NCI-H1092 treated with DMSO at 0.1 percent for 48 hours (cell line): ENCODE results near the gene ADAM10.
"Not testable (repeated sequence)": the region's sequence is repeated elsewhere in the genome, so short reads cannot be mapped to it uniquely, and the experiment has no call there.

ENCODE experiments used
- DNase-seq: peaks from one replicate; lab custom pipeline; 2025; lab: John Stamatoyannopoulos, UW

Gene ADAM10

DNA sequence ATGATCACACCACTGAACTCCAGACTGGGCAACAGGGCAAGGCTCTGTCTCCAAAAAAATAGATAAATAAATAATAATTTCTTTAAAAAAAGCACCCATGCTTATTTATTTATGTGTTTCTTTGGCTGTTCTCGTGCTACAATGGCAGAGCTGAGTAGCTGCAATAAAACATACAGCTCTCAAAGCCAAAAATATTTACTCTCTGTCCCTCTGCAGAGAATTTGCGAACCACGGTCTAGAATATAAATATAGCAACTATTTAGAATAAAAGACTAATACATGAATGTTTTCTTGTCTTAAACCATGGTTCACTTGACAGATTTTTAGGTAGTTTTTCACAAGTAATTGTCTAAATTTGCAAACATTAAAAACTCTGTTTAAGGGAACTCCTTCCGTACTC is 72.7 kb downstream of the ADAM10 start:
- DNase-seq, result no peak

DNA sequence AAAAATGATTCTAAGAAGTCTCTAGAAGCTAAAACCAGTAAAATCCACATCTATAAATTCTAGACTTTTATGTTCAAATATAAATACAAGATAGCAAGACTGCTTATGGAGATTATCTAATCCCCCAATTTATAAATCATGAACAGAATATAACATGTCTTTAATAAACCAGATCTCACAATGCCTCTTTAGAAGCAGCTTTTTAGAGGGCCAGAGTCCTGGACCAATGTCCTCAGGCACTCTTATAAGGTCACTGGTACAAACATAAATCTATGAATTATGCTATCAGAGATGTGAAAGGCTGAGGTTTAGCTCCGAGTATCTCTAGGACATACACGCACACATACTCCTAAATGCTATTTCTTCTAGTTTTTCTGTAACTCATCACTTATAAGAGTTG is 78.3 kb downstream of the ADAM10 start:
- no peak for DNase-seq

DNA sequence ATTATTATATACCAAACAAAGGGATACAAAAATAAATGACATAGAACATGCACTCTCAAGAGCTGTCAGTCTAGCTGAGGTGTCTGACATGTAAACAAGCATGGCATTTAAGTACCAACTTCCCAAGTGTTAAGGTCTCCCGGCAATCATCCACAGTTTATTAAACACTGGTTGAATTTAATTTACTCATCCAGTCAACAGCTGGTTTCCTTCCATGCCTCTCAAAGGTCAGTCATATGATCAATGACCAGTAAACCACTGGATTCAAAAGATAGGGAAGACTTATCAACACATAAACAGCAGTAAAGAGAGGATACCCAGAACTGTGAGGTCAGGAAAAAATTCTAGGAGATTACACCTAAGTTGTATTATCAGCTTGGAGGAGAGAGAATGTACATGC is 80.4 kb downstream of the ADAM10 start:
- DNase-seq, result no peak

DNA sequence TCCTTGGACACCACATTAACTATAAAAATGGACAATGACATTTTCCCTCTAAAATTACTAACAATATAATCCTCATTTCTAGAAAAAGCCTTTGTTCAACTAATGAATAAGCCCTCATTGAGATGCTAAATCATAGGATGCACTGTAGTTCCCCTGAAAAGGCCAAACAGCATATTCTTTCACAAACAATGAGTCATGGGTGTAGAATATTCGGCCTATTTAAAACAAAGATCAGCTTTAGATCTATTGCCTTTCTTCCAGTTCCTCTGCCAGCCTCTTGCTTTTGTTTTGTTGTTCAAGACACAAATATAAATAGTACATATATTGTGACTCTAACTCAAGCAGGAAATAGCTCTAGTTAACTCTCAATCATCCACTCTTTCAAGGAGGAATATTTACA is 82.5 kb downstream of the ADAM10 start:
- no peak for DNase-seq

DNA sequence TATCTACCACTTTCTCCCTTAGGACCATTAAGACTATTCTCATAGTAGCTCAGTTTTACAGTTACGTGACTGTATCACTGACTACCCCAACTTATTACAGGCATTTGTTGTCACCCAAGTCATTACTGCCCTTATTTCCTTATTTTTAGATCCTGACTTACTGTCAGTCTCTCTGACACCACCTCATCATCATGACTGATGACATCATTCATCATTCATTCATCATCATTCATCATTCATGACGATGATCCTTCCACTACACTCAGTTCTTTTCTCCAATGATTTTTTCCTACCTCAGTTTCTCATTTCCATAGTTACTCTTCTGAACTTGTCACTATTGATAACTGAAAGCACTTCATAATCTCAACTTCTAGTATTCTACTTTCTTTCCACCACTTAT is 83.8 kb downstream of the ADAM10 start:
- DNase-seq, result no peak

DNA sequence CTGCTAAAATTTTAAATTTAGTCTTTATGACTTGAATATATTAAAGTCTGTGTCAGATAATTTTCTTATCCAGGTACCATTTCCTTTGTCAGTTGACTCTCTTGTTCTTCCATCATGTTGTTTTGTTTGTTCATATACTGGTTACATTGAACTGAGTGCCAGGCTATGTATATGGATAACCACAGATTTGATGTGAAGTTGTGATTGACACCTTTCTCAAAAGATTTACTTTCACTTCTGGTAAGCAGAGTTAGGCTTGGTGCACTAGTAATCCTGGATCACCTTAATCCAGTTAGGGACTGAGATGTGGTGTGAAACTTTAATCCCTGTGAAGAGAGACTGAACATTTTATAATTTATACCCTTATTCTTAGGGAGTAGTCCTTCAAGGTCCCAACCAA is 99.4 kb downstream of the ADAM10 start:
- DNase-seq, result no peak

DNA sequence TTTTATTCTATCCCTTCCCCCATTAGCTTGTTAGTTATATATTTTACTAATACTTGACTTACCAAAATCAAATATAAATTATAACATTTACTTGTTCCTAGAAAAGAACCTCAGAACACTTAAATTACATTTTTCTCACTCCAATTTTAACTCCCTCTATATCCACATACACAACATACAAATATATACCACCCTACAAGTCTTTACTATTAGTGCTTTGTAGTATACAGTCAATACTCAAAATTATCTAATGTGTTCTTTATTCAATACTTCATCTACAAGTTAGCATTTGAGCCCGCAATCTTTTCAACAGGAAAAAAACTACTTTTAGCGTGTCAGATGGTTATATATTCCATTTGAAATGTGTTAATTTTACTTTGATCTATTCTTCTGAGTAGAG is 100.3 kb downstream of the ADAM10 start:
- DNase-seq, result no peak

- DNase-seq, result no peak
Measured at GRCh38 chr15:58643996-58644395, 105.5 kb downstream of the ADAM10 start.

GRCh38 chr15:58641660-58642059 is 107.8 kb downstream of the ADAM10 start:
- DNase-seq, result no peak

DNA sequence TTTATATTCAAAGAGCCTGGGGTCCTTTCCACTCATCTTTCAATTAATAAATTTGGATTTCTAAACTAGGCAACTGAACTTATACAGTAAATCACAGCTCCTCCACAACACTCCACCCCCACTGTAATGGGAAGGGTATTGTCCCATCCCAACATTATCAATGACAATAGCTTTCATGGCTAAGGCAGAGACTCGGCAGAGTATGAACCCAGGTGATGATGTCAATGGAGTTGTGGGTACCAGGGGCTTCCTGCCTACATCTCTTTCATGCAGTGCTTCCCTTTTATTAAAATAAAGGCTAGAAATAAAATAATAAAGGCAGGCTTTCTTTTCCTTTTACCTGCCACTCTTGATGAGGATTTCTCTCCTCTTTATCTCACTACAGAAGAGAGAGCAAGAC is 109.5 kb downstream of the ADAM10 start:
- DNase-seq, result no peak

- DNase-seq, result no peak
Measured at GRCh38 chr15:58639002-58639756, 110.3 kb downstream of the ADAM10 start.

- no peak for DNase-seq
Measured at GRCh38 chr15:58632789-58633188, 116.7 kb downstream of the ADAM10 start.

DNA sequence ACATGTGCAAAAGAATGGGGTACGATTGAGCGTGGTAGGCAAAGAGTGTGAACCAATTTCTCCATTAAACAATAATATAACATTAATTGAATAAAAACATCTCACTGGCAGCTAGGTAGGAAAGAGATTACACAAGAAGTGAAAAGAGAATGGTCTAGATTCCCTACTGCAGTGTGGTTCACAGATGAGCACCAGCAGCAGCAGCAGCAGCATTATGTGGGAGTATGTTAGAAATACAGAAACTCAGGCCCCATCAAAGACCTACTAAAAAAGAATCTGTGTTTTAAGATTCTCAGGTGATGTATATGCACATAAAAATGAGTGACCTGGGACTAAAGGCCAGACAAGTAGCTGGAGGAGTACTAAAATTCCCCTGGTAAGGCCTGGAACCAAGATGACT is 118.2 kb downstream of the ADAM10 start:
- no peak for DNase-seq

GRCh38 chr15:58629625-58630024 is 119.9 kb downstream of the ADAM10 start:
- no peak for DNase-seq

GRCh38 chr15:58628206-58628947 is 121.1 kb downstream of the ADAM10 start:
- no peak for DNase-seq

GRCh38 chr15:58627701-58628100 is 121.8 kb downstream of the ADAM10 start:
- DNase-seq, result no peak

- no peak for DNase-seq
Measured at GRCh38 chr15:58627046-58627445, 122.5 kb downstream of the ADAM10 start.

DNA sequence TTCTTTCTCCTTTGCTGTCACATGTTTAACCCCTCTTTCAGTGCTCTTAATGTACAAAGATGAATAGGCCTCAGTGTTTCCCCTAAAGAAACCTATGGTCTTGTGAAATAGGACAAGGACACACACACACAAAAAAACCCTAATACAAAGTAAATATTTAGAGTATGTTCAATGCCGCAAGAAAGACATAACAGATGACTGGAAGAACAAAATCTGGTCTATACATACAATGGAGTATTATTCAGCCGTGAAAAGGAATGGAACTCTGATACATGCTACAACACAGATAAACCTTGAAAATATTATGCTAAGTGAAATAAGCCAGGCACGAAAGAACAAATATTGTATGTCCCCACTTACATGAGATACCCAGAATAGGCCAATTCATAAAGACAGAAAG is 123.1 kb downstream of the ADAM10 start:
- DNase-seq, result no peak

- DNase-seq, result no peak
Measured at GRCh38 chr15:58622877-58623276, 126.6 kb downstream of the ADAM10 start.

DNA sequence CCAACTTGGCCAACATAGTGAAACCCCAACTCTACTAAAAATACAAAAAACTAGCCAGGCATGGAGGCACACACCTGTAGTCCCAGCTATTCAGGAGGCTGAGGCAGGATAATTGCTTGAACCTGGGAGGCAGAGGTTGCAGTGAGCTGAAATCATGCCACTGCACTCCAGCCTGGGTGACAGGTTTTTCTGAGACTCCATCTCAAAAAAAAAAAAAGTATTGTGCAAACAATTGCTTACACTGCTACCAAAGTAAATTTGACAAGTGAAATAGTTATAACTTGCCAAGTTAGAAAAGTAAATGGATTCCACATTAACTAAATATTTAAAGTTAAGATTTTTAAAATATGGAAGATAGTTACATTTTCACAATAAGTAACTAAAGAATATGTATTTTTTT is 129.2 kb downstream of the ADAM10 start:
- DNase-seq, result not testable (repeated sequence)

- DNase-seq, result no peak
Measured at GRCh38 chr15:58616171-58616570, 133.3 kb downstream of the ADAM10 start.

- DNase-seq, result no peak
Measured at GRCh38 chr15:58611731-58612676, 137.5 kb downstream of the ADAM10 start.

GRCh38 chr15:58608711-58609110 is 140.8 kb downstream of the ADAM10 start:
- no peak for DNase-seq
